HCT116 (cell line): ENCODE measurements around the gene RAB19. TPM values are rescaled to one million over a fixed set of nuclear protein-coding genes. Genes with fewer than 3 reads are reported as not detected.
"Not testable (repeated sequence)": the region's sequence is repeated elsewhere in the genome, so short reads cannot be mapped to it uniquely, and the experiment has no call there.

Source experiments
- ATAC-seq: fragments of 200-7000 bp; cut with Tn5 transposase; 2 replicates; pipeline ENCODE4 v1.9.1; 2020; ENCODE audit warnings: mild to moderate bottlenecking, moderate library complexity
- BruUV-seq: library from RNA; stranded (reverse); fragments of 400-500 nt; replicated peaks from 2 replicates; lab custom pipeline; 2021; lab: Mats Ljungman, UMichigan
- CTCF ChIA-PET: fragments of 300-600 bp; sonication (Branson Sonifier 250); formaldehyde crosslinking; loops from one replicate; lab custom pipeline; 2021; ENCODE audit warnings: antibody characterized with exemption; lab: Charles Lee
- POLR2A ChIA-PET: fragments of 300-600, 350-600 bp; sonication (Branson Sonifier 250); formaldehyde crosslinking; loops from one replicate; lab custom pipeline; 2021; ENCODE audit warnings: antibody characterized with exemption; lab: Charles Lee
- RAD21 ChIA-PET, 2 experiments: fragments of 300-600 bp; sonication (Branson Sonifier 250); formaldehyde crosslinking; loops; one replicate each; lab custom pipeline; 2023; ENCODE audit warnings: low total read pairs in 2 of 2; ENCODE audit not compliant: uncharacterized antibody in 2 of 2, unreplicated experiment in 2 of 2, low non-redundant PET in 1 of 2; lab: Charles Lee
- DNase-seq: peaks from one replicate; pipeline ENCODE4 v3.0.0-alpha.2; 2010; ENCODE audit warnings: low read depth, low spot score
- H2AFZ ChIP-seq: fragments of 200-600 bp; shearing (Covaris generic), sonication (generic); 2 replicates; pipeline ENCODE4 v1.6.1; 2017; ENCODE audit warnings: low read depth, mixed run types, mixed read lengths, antibody characterized with exemption, low read length; ENCODE audit not compliant: poor library complexity, severe bottlenecking
- H3K27ac ChIP-seq: 2 replicates; pipeline ENCODE4 v1.5.1; 2012; ENCODE audit warnings: low read depth, low read length
- H3K27me3 ChIP-seq: fragments of 200-600 bp; sonication (generic); 2 replicates; pipeline ENCODE4 v1.6.1; 2016; ENCODE audit warnings: mixed run types, low read length, mixed read lengths; ENCODE audit not compliant: insufficient read depth
- H3K36me3 ChIP-seq, 2 experiments: fragments of 200-500 bp in 1 of 2; fragments of 200-600 bp in 1 of 2; sonication (Bioruptor generic) in 1 of 2; sonication (generic) in 1 of 2; 2 replicates each; pipeline versions ENCODE4 v1.5.1 to v1.6.1; 2014 to 2016; ENCODE audit warnings: low read length in 2 of 2, inconsistent platforms in 1 of 2, mixed read lengths in 1 of 2, mixed run types in 1 of 2; ENCODE audit not compliant: insufficient read depth in 2 of 2, control insufficient read depth in 1 of 2
- H3K4me1 ChIP-seq, 2 experiments: fragments of 200-600 bp in 1 of 2; sonication (generic) in 1 of 2; 2 replicates each; pipeline versions ENCODE4 v1.5.1 to v1.6.1; 2012 to 2017; ENCODE audit warnings: low read length in 2 of 2, inconsistent platforms in 1 of 2, mild to moderate bottlenecking in 1 of 2, mixed read lengths in 1 of 2, mixed run types in 1 of 2, moderate library complexity in 1 of 2; ENCODE audit not compliant: insufficient read depth in 2 of 2, control insufficient read depth in 1 of 2
- H3K4me2 ChIP-seq: fragments of 200-600 bp; sonication (generic); 2 replicates; pipeline ENCODE4 v1.6.1; 2017; ENCODE audit warnings: mixed run types, low read length, mixed read lengths
- H3K4me3 ChIP-seq, 2 experiments: fragments of 200-600 bp in 1 of 2; sonication (generic) in 1 of 2; replicated peaks in 1 of 2; 2 replicates each; pipeline ENCODE4 v1.5.1; 2011 to 2016; ENCODE audit warnings: low read length in 2 of 2, control low read depth in 1 of 2, low read depth in 1 of 2, mild to moderate bottlenecking in 1 of 2, mixed read lengths in 1 of 2, mixed run types in 1 of 2
- H3K79me2 ChIP-seq: fragments of 200-600 bp; sonication (generic); 2 replicates; pipeline ENCODE4 v1.6.1; 2017; ENCODE audit warnings: mild to moderate bottlenecking, mixed run types, low read length, moderate library complexity, mixed read lengths; ENCODE audit not compliant: insufficient read depth
- H3K9ac ChIP-seq: fragments of 200-600 bp; sonication (generic); 2 replicates; pipeline ENCODE4 v1.6.1; 2016; ENCODE audit warnings: low read length, mixed read lengths
- H3K9me2 ChIP-seq: fragments of 200-600 bp; sonication (generic), shearing (Covaris generic); 2 replicates; pipeline ENCODE4 v1.6.1; 2017; ENCODE audit warnings: mixed run types, mild to moderate bottlenecking, moderate library complexity; ENCODE audit not compliant: insufficient read depth
- H3K9me3 ChIP-seq, 2 experiments: fragments of 200-500 bp in 1 of 2; fragments of 200-600 bp in 1 of 2; sonication (Bioruptor generic) in 1 of 2; sonication (generic) in 1 of 2; 2 replicates each; pipeline ENCODE4 v1.6.1; 2014 to 2017; ENCODE audit warnings: low read length in 2 of 2, mixed read lengths in 2 of 2, inconsistent platforms in 1 of 2, low read depth in 1 of 2, mild to moderate bottlenecking in 1 of 2, mixed run types in 1 of 2, moderate library complexity in 1 of 2; ENCODE audit not compliant: control insufficient read depth in 1 of 2, insufficient read depth in 1 of 2
- H4K20me1 ChIP-seq: fragments of 200-600 bp; sonication (generic), shearing (Covaris generic); 2 replicates; pipeline ENCODE4 v1.6.1; 2017; ENCODE audit warnings: mixed run types, mild to moderate bottlenecking, moderate library complexity; ENCODE audit not compliant: insufficient read depth
- ATF3 ChIP-seq: IDR thresholded peaks from 2 replicates; pipeline ENCODE4 v1.6.1; 2012
- CBX3 ChIP-seq: IDR thresholded peaks from 2 replicates; pipeline ENCODE4 v1.6.1; 2012; ENCODE audit warnings: low read depth
- EGR1 ChIP-seq: IDR thresholded peaks from 2 replicates; pipeline ENCODE4 v1.6.1; 2012; ENCODE audit warnings: low read depth
- ELF1 ChIP-seq: IDR thresholded peaks from 2 replicates; pipeline ENCODE4 v1.6.1; 2012; ENCODE audit warnings: low read depth, borderline replicate concordance
- EZH2 ChIP-seq: fragments of 200-600 bp; sonication (generic); IDR thresholded peaks from 2 replicates; pipeline ENCODE4 v1.6.1; 2017; ENCODE audit warnings: antibody characterized with exemption, mixed run types
- FOSL1 ChIP-seq: IDR thresholded peaks from 2 replicates; pipeline ENCODE4 v1.6.1; 2012; ENCODE audit warnings: low read depth
- MAX ChIP-seq: IDR thresholded peaks from 2 replicates; pipeline ENCODE4 v1.6.1; 2012
- POLR2A ChIP-seq: IDR thresholded peaks from 2 replicates; pipeline ENCODE4 v1.7.0; 2011; ENCODE audit warnings: borderline replicate concordance; ENCODE audit not compliant: insufficient read depth, insufficient read length; ENCODE audit errors: extremely low read depth
- POLR2AphosphoS5 ChIP-seq: IDR thresholded peaks from 2 replicates; pipeline ENCODE4 v1.6.1; 2011; ENCODE audit warnings: mild to moderate bottlenecking, low read depth, low read length, moderate library complexity
- SP1 ChIP-seq: IDR thresholded peaks from 2 replicates; pipeline ENCODE4 v1.6.1; 2012; ENCODE audit warnings: low read depth
- SRF ChIP-seq: IDR thresholded peaks from 2 replicates; pipeline ENCODE4 v1.6.1; 2012; ENCODE audit warnings: low read depth
- TCF7L2 ChIP-seq: IDR thresholded peaks from 2 replicates; pipeline ENCODE4 v1.7.0; 2011; ENCODE audit warnings: borderline replicate concordance, inconsistent platforms; ENCODE audit not compliant: insufficient read depth, insufficient read length; ENCODE audit errors: extremely low read depth
- ZFX ChIP-seq: fragments of 450-650 bp; IDR thresholded peaks from 2 replicates; pipeline ENCODE4 v1.6.1; 2017
- ZNF274 ChIP-seq: fragments of 200-500 bp; sonication (Bioruptor generic); IDR thresholded peaks from 2 replicates; pipeline ENCODE4 v1.6.1; 2014; ENCODE audit warnings: mild to moderate bottlenecking, low read depth, low read length, inconsistent platforms
- intact Hi-C: fragments of 100-400 bp; cut with micrococcal nuclease; formaldehyde crosslinking; loops from 2 replicates; pipeline ENCODE4 v1.10.0; 2022
- total RNA-seq: library from RNA; stranded (reverse); gene quantifications from one replicate; pipeline ENCODE4 v1.2.1, GENCODE V29; 2021; ENCODE audit not compliant: unreplicated experiment

The RAB19 gene
- total RNA-seq, 1 experiment from 2014 or later = 2.6 TPM

- H3K9ac ChIP-seq, H2AFZ ChIP-seq, ATAC-seq, H3K27ac ChIP-seq, POLR2A ChIA-PET, H3K4me1 ChIP-seq, H3K36me3 ChIP-seq, H3K9me2 ChIP-seq, DNase-seq, H3K27me3 ChIP-seq, RAD21 ChIA-PET, H3K4me2 ChIP-seq, intact Hi-C loops, H3K79me2 ChIP-seq, BruUV-seq, CTCF ChIA-PET, H3K9me3 ChIP-seq, H3K4me3 ChIP-seq, H4K20me1 ChIP-seq: not testable (repeated sequence)
These were observed 12.0 kb downstream of the RAB19 start for GRCh38 chr7:140415816-140416215.

GRCh38 chr7:140416560-140416959, 12.7 kb downstream of the RAB19 start:
- no peak overlapping the region for H3K9ac ChIP-seq
- no peaks in the 10 kb centered on the region for H3K79me2 ChIP-seq
- RAD21 ChIA-PET = no interaction called here
- intact Hi-C loops = no loop called here
- CTCF ChIA-PET = no interaction called here
- no peak overlapping the region for H3K4me3 ChIP-seq
- ATAC-seq (no peak), DNase-seq (no peak)
- no TSS peak for BruUV-seq
- H3K36me3 ChIP-seq = no peaks in the 10 kb centered on the region
- POLR2A ChIA-PET = no interaction called here
- no peaks in the 10 kb centered on the region for H3K9me2 ChIP-seq
- H4K20me1 ChIP-seq = no peaks in the 10 kb centered on the region
- no peak for TF ChIP-seq SP1
- TF ChIP-seq TCF7L2 = no peak
- TF ChIP-seq POLR2AphosphoS5 = no peak
- TF ChIP-seq ATF3 = no peak
- no peak for TF ChIP-seq ZFX
- TF ChIP-seq ELF1 = no peak
- TF ChIP-seq SRF = no peak
- no peak for TF ChIP-seq POLR2A
- no peak for TF ChIP-seq FOSL1
- TF ChIP-seq MAX = no peak
- TF ChIP-seq ZNF274 = no peak
- TF ChIP-seq CBX3 = no peak
- TF ChIP-seq EGR1 = no peak
- TF ChIP-seq EZH2 = no peak
- H3K27ac ChIP-seq = no peak overlapping the region
- H3K4me1 ChIP-seq = no peaks in the 10 kb centered on the region
- no peaks in the 10 kb centered on the region for H3K27me3 ChIP-seq
- H3K9me3 ChIP-seq = no peaks in the 10 kb centered on the region
- H3K4me2 ChIP-seq = no peak overlapping the region
- no peak overlapping the region for H2AFZ ChIP-seq
